ENCODE measurements around the gene THAP8.

THAP8 gene, protein sequence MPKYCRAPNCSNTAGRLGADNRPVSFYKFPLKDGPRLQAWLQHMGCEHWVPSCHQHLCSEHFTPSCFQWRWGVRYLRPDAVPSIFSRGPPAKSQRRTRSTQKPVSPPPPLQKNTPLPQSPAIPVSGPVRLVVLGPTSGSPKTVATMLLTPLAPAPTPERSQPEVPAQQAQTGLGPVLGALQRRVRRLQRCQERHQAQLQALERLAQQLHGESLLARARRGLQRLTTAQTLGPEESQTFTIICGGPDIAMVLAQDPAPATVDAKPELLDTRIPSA

DNA sequence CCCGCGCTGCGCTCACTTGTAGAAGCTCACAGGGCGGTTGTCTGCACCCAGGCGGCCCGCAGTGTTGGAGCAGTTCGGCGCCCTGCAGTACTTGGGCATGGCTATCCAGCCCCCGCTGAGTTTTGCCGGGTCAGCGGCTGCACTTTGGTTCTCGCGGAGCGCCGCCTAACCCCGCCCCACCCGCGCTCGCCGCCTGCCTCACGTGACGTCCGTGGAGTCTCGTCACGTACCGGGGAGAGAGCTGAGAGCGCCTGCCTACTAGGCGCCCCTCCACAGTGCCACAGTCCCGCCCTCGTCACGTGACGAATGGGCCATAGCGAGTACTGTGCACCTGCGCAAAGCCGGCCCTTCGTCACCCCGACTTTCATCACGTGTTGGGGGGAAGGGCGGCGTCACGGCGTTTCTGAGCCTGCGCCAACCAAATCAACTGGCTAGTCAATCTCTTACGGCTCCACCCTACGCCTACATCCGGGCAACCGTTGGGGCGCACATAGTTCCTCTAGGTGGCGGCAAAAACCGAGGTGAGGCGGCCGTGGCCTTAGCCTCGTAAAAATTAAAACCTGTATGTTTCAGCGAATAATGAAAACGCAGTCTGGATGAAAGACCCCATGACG is at the start of gene THAP8:
Gene THAP8, minus strand, starts transcription at position 167 of the 614 bp plus-strand sequence. Its CDS starts 68 bp downstream, at position 99.
- H3K27me3 ChIP-seq (ENCODE audit: control insufficient read depth, insufficient read depth, low read length), result no peaks in the 10 kb centered on the region
- peaks cover 6% of the 10 kb centered on the region for H3K4me1 ChIP-seq (ENCODE audit: control insufficient read depth, insufficient read depth, low read length)
- peaks cover 14% of the 10 kb centered on the region for H3K36me3 ChIP-seq (ENCODE audit: control insufficient read depth, insufficient read depth, low read length)
- peak within 1 kb of the TSS; percentile 97 for H3K4me3 ChIP-seq (ENCODE audit: low read depth, low read length)
- peak within 1 kb of the TSS; percentile 86 for H3K9ac ChIP-seq (ENCODE audit: low read length)
- no peaks in the 10 kb centered on the region for H3K9me3 ChIP-seq (ENCODE audit: control insufficient read depth, insufficient read depth, low read depth, low read length)
- peak within 1 kb of the TSS; percentile 71 for H3K27ac ChIP-seq (ENCODE audit: low read depth, low read length)

GRCh38 chr19:36103040-36103626 is 49.0 kb upstream of the THAP8 start:
- H3K4me1 ChIP-seq (ENCODE audit: control insufficient read depth, insufficient read depth, low read length), result no peaks in the 10 kb centered on the region
- H3K27ac ChIP-seq (ENCODE audit: low read depth, low read length), result no peak overlapping the region
- peaks cover 85% of the 10 kb centered on the region for H3K36me3 ChIP-seq (ENCODE audit: control insufficient read depth, insufficient read depth, low read length)
- H3K9me3 ChIP-seq (ENCODE audit: control insufficient read depth, insufficient read depth, low read depth, low read length), result no peaks in the 10 kb centered on the region
- no peak overlapping the region for H3K4me3 ChIP-seq (ENCODE audit: low read depth, low read length)
- no peak overlapping the region for H3K9ac ChIP-seq (ENCODE audit: low read length)
- H3K27me3 ChIP-seq (ENCODE audit: control insufficient read depth, insufficient read depth, low read length), result no peaks in the 10 kb centered on the region

DNA sequence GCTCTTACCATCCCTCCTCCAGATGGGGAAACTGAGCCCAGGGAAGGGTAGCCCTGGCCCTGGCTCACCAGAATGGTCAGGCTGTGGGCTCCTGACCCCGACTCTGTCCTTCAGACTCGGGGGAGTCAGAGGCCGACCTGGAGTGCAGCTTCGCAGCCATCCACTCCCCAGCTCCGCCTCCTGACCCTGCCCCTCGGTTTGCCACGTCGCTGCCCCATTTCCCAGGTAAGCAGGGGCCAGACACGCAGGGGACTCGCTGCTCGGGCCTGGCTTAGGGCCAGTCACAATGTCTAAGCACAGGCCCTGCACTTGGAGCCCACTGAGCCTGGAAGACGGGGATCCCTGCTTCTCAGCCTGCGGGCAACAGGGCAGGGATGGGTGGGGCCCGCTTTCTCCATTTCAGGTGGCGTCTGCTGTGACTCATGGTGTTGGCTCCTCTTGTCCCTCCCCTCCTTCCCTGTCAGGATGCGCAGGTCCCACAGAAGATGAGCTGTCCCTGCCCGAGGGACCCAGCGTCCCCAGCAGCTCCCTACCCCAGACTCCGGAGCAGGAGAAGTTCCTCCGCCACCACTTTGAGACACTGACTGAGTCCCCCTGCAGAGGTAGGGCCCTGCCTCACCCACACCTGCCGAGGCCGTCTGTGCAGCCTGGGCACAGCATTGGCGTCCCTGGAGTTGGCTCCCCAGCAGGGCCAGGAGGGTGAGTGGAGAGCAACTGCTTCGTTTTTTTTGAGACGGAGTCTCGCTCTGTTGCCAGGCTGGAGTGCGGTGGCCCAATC is 47.7 kb upstream of the THAP8 start:
- Histone ChIP-seq H3K9me3 (ENCODE audit: control insufficient read depth, insufficient read depth, low read depth, low read length) (no peaks in the 10 kb centered on the region), H3K27ac (ENCODE audit: low read depth, low read length) (no peak overlapping the region), H3K4me1 (ENCODE audit: control insufficient read depth, insufficient read depth, low read length) (no peaks in the 10 kb centered on the region), H3K9ac (ENCODE audit: low read length) (no peak overlapping the region), H3K4me3 (ENCODE audit: low read depth, low read length) (no peak overlapping the region), H3K36me3 (ENCODE audit: control insufficient read depth, insufficient read depth, low read length) (peaks cover 92% of the 10 kb centered on the region), H3K27me3 (ENCODE audit: control insufficient read depth, insufficient read depth, low read length) (no peaks in the 10 kb centered on the region)

- Histone ChIP-seq H3K27ac (ENCODE audit: low read depth, low read length) (no peak overlapping the region), H3K4me1 (ENCODE audit: control insufficient read depth, insufficient read depth, low read length) (no peaks in the 10 kb centered on the region), H3K36me3 (ENCODE audit: control insufficient read depth, insufficient read depth, low read length) (peaks cover 93% of the 10 kb centered on the region), H3K27me3 (ENCODE audit: control insufficient read depth, insufficient read depth, low read length) (no peaks in the 10 kb centered on the region), H3K9ac (ENCODE audit: low read length) (no peak overlapping the region), H3K9me3 (ENCODE audit: control insufficient read depth, insufficient read depth, low read depth, low read length) (no peaks in the 10 kb centered on the region), H3K4me3 (ENCODE audit: low read depth, low read length) (no peak overlapping the region)
Observed at GRCh38 chr19:36100476-36100875, 46.4 kb upstream of the THAP8 start.

DNA sequence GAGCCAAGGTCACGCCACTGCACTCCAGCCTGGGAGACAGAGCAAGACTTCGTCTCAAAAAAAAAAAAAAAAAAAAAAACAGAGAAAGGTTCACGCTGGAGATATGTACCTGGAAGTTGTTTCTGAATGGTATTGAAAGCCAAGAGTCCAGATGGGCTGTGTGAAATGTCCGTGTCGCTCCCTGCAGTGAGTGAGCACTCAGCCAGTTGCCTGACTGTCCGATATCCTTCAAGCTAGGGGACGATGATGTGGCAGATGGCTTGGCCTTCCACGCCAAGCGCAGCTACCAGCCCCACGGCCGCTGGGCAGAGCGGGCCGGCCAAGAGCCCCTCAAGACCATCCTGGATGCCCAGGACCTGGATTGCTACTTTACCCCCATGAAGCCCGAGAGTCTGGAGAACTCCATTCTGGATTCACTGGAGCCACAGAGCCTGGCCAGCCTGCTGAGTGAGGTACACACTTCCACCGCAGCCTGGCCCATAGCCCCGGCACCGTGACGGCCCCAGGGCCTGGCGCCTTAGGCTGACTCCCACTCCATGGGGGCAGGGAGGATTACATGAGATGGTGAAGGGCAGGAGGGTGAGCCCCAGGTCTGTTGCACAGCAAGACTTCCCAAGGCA is 45.2 kb upstream of the THAP8 start:
- Histone ChIP-seq H3K4me3 (ENCODE audit: low read depth, low read length) (no peak overlapping the region), H3K27ac (ENCODE audit: low read depth, low read length) (no peak overlapping the region), H3K9me3 (ENCODE audit: control insufficient read depth, insufficient read depth, low read depth, low read length) (no peaks in the 10 kb centered on the region), H3K4me1 (ENCODE audit: control insufficient read depth, insufficient read depth, low read length) (no peaks in the 10 kb centered on the region), H3K9ac (ENCODE audit: low read length) (no peak overlapping the region), H3K27me3 (ENCODE audit: control insufficient read depth, insufficient read depth, low read length) (no peaks in the 10 kb centered on the region), H3K36me3 (ENCODE audit: control insufficient read depth, insufficient read depth, low read length) (peaks cover 90% of the 10 kb centered on the region)

DNA sequence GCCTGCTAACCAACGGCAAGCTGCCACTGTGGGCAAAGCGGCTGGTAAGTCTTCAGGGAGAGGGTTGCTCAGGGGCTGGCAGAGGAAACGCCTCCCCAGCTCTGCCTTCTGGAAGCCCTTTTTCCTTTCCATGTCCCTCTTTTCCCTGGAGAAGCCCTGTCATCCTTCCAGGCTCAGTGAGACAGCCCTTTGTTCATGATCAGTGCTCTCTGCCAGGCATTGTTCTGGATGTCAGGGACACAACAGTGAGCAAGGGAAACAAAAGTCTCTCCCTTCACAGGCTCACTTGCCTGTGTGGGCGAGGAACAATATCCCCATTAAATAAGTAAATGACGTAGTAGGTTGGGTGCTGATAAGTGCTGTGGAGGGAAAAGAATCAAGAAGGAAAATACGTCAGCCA is 43.0 kb upstream of the THAP8 start:
- Histone ChIP-seq H3K4me3 (ENCODE audit: low read depth, low read length) (no peak overlapping the region), H3K27ac (ENCODE audit: low read depth, low read length) (no peak overlapping the region), H3K36me3 (ENCODE audit: control insufficient read depth, insufficient read depth, low read length) (peaks cover 90% of the 10 kb centered on the region), H3K4me1 (ENCODE audit: control insufficient read depth, insufficient read depth, low read length) (no peaks in the 10 kb centered on the region), H3K9ac (ENCODE audit: low read length) (no peak overlapping the region), H3K27me3 (ENCODE audit: control insufficient read depth, insufficient read depth, low read length) (no peaks in the 10 kb centered on the region), H3K9me3 (ENCODE audit: control insufficient read depth, insufficient read depth, low read depth, low read length) (no peaks in the 10 kb centered on the region)

DNA sequence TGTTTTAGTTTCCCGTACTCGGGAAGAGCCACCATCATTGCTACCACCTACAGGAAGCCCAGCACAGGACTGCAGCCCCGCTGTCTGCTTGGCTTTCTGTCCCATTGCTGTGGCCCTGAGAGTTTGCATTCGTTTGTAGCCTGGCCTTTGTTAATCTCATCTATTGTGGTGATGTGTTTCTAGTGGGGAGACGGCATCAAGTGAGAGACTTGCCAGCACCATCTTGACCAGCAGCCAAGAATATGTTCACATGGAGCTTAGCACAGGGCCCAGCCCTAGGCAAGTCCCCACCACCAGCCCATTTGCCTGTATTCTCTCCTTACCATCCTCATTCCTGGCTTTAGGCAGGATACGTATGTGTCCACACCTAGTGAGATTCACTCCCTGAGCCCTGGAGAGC is 39.6 kb upstream of the THAP8 start:
- no peaks in the 10 kb centered on the region for H3K9me3 ChIP-seq (ENCODE audit: control insufficient read depth, insufficient read depth, low read depth, low read length)
- no peak overlapping the region for H3K27ac ChIP-seq (ENCODE audit: low read depth, low read length)
- peaks cover 91% of the 10 kb centered on the region for H3K36me3 ChIP-seq (ENCODE audit: control insufficient read depth, insufficient read depth, low read length)
- H3K4me1 ChIP-seq (ENCODE audit: control insufficient read depth, insufficient read depth, low read length), result no peaks in the 10 kb centered on the region
- no peak overlapping the region for H3K9ac ChIP-seq (ENCODE audit: low read length)
- H3K27me3 ChIP-seq (ENCODE audit: control insufficient read depth, insufficient read depth, low read length), result no peaks in the 10 kb centered on the region
- H3K4me3 ChIP-seq (ENCODE audit: low read depth, low read length), result no peak overlapping the region

DNA sequence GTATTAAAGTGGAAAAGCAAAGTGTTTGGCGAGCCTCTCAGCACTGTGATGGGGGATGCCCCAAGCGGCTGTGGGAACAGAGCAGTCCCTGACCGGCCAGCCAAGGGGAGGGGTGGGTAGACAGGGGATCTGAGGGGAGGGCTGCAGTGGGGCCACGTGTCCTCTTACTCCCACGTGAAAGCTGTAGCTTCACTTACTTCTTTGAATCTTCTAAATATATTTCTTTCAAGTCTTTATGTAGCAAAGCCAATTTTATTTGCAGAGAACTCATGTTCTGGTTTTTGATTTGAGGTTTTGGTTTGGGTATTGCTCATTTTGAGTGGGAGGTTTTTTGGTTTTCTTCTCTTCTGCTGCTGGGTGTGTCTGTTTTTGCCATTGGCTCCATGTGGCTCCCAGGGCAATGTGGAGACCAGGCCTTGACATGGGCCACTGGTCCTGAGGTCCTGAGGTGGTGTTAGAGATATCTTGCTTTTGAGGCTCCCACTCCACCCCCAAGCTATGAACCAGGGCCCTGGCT is 39.1 kb upstream of the THAP8 start:
- H3K4me1 ChIP-seq (ENCODE audit: control insufficient read depth, insufficient read depth, low read length), result no peaks in the 10 kb centered on the region
- no peak overlapping the region for H3K9ac ChIP-seq (ENCODE audit: low read length)
- H3K4me3 ChIP-seq (ENCODE audit: low read depth, low read length), result no peak overlapping the region
- H3K36me3 ChIP-seq (ENCODE audit: control insufficient read depth, insufficient read depth, low read length), result peaks cover 91% of the 10 kb centered on the region
- no peaks in the 10 kb centered on the region for H3K27me3 ChIP-seq (ENCODE audit: control insufficient read depth, insufficient read depth, low read length)
- H3K27ac ChIP-seq (ENCODE audit: low read depth, low read length), result no peak overlapping the region
- H3K9me3 ChIP-seq (ENCODE audit: control insufficient read depth, insufficient read depth, low read depth, low read length), result no peaks in the 10 kb centered on the region

DNA sequence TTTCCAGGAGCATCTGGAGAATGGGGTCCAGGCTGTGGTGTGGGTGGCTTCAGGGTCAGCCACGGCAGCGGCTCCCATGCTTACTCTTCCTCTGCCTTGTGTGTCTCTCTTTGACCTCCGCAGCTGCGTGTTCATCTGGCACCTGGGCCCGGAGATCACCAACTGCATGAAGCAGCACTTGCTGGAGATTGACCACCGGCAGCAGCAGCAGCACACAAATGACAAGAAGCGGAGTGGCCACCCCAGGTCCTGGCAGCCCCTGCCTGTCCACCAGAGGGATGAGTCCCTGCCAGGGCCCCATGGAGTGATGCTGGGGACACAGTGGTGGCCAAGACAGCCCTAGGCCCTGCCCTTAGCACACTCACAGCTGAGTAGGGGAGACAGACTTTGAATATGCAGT is 38.5 kb upstream of the THAP8 start:
- Histone ChIP-seq H3K9ac (ENCODE audit: low read length) (no peak overlapping the region), H3K27me3 (ENCODE audit: control insufficient read depth, insufficient read depth, low read length) (no peaks in the 10 kb centered on the region), H3K36me3 (ENCODE audit: control insufficient read depth, insufficient read depth, low read length) (peaks cover 93% of the 10 kb centered on the region), H3K9me3 (ENCODE audit: control insufficient read depth, insufficient read depth, low read depth, low read length) (no peaks in the 10 kb centered on the region), H3K4me1 (ENCODE audit: control insufficient read depth, insufficient read depth, low read length) (no peaks in the 10 kb centered on the region), H3K27ac (ENCODE audit: low read depth, low read length) (no peak overlapping the region), H3K4me3 (ENCODE audit: low read depth, low read length) (no peak overlapping the region)

- no peak overlapping the region for H3K9ac ChIP-seq (ENCODE audit: low read length)
- peaks cover 94% of the 10 kb centered on the region for H3K36me3 ChIP-seq (ENCODE audit: control insufficient read depth, insufficient read depth, low read length)
- H3K4me1 ChIP-seq (ENCODE audit: control insufficient read depth, insufficient read depth, low read length), result no peaks in the 10 kb centered on the region
- H3K27ac ChIP-seq (ENCODE audit: low read depth, low read length), result no peak overlapping the region
- H3K4me3 ChIP-seq (ENCODE audit: low read depth, low read length), result no peak overlapping the region
- H3K27me3 ChIP-seq (ENCODE audit: control insufficient read depth, insufficient read depth, low read length), result no peaks in the 10 kb centered on the region
- H3K9me3 ChIP-seq (ENCODE audit: control insufficient read depth, insufficient read depth, low read depth, low read length), result no peaks in the 10 kb centered on the region
Observed at GRCh38 chr19:36090910-36091695, 37.0 kb upstream of the THAP8 start.
